Measurements from ENCODE around the gene RADIL.

The RADIL gene

DNA sequence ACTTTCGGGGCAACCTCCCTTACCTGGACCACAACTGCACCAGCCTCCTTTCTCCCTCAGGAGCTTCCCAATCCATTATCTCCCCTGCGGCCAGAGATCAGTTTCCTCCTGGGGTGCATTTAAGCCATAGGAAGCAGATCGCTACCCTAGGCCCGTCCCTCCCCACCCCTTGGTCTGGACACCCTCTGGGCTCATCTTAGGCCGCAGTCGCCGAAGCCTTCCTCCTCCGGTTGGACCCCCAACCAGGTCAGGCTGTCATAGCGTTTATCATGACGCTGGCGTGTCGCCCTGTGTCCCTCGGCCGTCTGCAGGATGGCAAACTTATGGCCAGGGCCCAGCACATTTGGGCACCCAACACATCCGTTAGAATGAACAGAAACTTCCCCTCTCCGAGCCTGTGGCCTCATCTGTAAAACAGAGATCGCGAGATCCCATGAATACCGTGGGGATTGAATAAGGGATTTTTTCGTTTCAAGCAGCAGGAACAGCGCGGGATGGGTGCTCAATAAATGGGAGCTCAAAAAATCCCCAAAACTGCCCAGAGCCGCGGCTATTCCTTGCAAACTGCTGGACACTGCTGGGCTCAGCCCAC, 108.8 kb downstream of the RADIL start:
- no peak for DNase-seq

DNA sequence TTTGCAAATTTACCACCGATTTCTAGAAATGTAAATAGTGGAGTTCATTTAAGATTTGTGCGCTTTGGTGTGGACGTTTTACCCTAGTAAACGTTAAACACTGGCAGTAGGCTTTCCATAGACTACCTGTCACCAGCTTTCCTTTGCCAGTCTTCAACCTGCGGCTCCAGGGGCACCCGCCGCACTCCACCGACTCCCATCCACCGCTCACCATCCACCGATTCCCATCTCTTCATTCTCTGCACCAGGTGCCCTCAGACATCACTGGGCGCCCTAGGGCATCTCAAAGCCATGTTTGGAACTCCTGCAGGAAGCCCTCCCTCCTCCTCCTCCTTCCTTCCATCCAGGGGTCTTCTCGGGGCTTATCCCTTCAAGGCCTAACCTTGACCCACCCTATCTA, 109.5 kb downstream of the RADIL start:
- DNase-seq, result no peak

DNA sequence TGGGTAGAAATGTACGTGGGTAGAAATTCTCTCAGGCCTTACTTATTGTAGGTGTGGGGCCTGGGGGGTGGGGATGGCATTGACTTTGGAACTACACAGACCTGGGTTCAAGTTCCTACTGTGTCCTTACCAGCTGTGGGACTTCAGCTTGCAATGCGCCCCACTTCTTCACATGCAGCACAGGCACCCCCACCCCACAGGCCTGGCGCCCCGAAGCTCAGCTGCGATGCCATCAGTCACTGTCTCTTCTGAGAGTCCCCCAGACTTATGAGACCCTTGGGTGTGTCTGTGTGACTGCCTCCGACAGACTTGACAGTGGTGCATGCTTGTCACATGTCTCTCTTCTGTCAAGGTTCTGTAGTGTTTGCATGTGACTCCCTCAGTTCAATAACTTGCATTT, 111.2 kb downstream of the RADIL start:
- no peak for DNase-seq

DNA sequence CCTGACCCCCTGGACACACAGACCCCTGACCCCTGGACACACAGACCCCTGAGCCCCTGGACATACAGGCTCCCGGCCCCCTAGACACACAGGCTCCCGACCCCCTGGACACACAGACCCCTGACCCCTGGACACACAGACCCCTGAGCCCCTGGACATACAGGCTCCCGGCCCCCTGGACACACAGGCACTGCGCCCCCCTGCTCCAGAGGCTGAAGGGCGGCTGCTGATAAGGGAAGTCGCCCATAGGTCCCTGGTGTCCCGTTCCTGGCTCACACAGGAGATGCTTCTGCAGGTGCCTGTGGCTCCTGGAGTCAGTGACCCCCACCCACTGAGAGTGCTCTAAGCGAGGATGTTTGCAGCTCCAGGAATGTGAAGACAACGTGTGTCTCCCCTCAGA, 111.8 kb downstream of the RADIL start:
- no peak for DNase-seq

DNA sequence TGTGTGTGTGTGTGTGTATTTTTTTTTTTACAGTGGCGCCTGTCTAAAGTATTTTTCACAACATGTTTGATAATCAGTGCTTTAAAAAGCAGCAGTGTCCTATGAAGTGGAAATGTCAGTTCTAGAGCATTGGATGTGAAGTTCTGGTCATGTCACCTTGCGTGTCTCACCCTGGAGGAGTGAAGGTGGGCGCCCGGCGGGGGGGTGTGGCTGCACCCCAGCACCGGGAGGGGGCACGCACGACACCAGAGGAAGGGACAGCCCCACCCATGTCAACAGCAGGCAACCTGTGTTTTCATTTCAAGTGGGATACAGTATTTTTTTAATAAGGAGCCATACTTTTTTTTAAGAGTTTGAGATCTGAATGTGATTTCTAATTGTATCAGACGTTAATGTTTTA, 112.6 kb downstream of the RADIL start:
- DNase-seq, result no peak

- no peak for DNase-seq
These were observed 113.8 kb downstream of the RADIL start for GRCh38 chr7:4769761-4770160.

DNA sequence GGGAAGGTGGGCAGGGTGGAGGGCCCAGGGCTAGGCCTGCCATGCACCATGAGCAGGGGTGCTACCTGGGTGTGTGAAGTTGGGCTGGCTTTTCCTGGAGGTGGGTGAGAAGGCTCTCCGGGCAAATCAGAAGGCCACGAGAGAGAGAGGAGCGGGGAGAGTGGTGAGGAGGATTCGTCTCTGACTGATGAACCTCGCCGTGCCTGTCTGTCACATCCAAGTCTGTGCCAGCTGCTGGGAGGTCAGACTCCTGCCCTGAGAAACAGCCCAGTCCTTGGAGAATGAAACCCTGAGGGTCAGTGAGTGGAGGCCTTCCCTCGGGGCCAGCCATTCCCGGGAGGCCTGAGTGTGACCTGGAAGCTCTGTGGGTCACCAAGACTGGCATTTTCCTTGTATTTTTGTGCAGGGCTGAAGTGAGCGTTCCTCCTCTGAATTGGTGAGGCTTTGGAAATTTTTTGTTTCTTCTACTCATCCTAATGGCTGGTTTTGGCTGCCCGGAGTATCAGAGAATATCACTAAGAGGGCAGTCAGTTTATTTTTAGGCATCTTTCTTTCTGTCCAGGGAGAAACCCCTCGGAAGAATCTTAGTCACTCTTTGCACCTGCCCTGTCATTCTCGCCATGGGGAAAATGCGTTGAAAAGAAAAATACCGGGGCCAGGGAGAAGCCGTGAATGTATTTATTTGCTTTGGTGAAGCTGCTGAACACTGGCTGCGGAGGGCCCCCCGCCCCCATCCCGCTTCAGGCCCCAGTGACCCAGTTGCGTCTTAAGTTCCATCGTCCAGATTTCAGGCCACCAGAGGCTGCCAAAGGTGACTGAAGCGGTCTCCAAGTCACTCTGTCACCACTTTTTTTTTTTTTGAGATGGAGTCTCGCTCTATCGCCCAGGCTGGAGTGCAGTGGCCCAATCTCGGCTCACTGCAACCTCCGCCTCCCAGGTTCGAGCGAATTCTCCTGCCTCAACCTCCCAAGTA, 114.6 kb downstream of the RADIL start:
- DNase-seq, result no peak

DNA sequence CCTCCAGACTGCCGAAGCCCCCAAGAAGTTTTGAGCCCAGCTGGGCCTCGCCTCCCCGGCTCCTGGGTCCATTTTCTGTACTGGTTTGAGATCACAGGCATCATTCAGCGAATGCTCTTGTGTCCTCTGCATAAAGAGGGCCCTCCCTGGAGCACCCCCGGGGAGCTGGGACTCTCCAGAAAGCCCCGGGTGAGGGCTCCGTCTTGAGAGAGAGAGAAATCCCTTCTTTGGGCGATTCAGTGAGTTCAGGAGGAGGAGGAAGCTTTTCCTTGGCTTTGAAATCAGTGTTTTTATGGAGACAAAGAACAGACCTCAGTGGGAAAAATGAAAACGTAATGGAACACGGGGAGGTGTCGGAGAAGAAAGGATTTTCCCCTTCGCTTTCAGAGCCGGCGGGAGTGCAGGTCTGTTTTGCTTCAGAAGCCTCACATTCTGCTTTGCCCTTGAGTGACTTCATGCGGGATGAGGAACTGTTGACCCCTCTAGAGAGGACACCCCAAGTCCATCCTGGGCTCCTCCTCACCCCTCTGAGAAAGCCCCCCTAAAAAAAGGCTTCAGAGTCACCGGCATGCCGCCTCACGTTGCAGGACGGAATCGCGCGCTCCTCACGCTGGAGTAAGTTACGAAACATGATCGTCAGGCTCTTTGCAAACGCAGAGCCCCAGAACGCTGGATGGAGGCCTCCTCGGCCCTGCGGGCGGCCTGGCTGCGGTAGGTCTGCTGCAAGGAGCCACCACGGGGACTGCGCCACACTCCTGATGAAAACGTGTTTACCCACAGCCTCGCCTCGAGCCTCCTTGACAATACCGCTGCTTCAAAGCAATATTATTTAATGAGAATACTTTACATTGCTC, 116.6 kb downstream of the RADIL start:
- no peak for DNase-seq

- DNase-seq, result no peak
These were observed 117.6 kb downstream of the RADIL start for GRCh38 chr7:4765776-4766490.

DNA sequence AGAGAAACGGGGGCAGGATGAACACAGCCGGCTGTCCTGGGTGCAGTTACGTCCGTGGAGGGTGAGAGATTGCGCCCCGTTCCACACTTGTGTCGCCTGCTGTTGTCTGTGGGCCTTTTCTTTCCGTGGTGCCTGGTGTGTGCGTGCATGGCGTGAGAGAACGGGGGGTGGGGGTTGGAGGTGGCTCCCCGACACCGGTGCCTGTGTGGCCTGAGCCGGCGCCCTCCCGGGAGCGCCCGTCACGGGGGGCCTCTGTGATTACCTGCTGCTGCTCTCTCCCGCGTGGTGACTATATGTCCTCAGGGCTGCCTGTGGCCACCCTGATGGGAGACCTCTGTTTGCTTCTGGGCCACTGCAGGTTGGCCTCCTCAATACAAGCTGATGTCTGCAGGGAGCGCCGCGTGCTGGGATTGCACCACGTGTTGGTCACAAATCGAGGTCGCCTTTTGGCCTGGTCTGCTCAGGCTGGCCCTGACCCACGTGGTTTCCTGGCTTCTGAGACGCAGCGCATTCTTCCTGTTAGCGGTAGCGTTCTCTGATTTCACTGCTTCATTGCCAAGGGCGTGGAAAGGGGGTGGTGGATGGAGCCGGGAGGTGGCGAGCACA, 119.0 kb downstream of the RADIL start:
- no peak for DNase-seq

- DNase-seq, result no peak
These were observed 119.7 kb downstream of the RADIL start for GRCh38 chr7:4763794-4764185.

- DNase-seq, result no peak
These were observed 120.3 kb downstream of the RADIL start for GRCh38 chr7:4763091-4763793.

DNA sequence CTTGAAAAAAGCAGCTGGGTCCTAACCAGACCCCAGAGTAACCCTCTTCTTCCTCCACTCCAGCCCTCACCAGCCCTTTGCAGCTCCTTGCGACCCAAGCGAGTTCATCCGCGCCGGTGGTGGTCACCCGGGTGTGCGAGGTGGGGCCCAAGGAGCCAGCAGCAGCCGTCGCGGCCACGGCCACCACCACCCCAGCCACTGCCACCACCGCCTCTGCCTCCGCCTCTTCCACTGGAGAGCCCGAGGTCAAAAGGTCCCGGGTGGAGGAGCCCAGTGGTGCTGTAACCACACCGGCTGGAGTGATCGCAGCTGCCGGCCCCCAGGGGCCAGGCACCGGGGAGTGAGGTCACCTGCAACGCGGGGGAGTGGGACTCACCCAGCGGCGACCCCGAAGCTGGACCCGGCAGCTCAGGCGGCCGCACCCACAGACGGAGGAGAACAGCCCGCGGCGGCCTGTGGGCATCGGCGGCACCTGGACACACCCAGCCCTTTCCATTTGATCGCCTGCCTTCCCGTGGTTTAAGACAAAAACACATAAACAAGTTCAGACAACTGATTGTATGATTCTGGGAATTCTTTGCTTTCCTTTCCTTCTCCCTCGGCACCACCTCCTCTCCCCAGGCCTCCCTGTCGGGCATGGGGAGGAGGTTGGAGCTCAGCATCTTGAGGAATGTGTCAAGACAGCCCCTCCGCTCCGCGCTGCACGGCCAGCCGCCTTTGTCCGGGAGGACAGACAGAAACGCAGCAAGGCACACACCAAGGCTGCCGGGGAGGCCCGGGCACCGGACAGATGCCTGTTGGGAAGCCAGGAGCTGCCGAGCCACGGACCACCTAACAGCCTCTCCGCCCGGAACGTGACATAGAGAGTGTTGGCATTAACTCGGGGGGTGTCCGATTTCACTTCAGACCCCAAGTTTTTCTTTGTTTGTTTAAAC, 121.1 kb downstream of the RADIL start:
- DNase-seq, result no peak

GRCh38 chr7:4760952-4761351, 122.6 kb downstream of the RADIL start:
- DNase-seq, result no peak

DNA sequence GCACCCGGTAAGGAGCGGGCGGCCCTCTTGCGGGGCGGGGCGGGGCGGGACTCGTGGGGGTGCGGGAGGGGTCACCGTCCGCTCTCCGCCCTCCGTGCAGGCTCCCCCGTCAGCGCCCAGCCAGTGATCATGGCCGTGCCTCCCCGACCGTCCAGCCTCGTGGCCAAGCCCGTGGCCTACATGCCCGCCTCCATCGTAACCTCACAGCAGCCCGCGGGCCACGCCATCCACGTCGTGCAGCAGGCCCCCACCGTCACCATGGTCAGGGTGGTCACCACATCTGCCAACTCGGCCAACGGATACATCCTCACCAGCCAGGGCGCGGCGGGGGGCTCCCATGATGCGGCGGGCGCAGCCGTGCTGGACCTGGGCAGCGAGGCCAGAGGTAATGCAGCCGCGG, 124.3 kb downstream of the RADIL start:
- DNase-seq, result no peak

DNA sequence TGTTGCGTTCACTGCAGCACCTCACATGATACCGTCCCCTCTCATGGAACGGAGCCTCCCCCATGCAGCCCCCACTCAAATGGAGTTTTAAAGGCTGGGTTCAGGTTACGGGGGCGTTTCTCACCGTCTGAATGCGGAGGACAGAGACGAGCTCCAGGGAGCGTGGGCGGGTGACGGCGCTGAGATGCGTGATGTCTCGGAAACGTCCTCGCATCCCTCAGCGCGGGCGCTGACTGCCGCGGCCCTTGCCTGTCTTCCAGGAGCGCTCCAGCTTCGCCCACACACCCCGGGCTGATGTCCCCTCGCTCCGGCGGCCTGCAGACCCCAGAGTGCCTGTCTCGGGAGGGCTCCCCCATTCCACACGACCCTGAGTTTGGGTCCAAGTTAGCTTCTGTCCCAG, 124.7 kb downstream of the RADIL start:
- no peak for DNase-seq

GRCh38 chr7:4758111-4758510, 125.4 kb downstream of the RADIL start:
- DNase-seq, result no peak

GRCh38 chr7:4755045-4755444, 128.5 kb downstream of the RADIL start:
- DNase-seq, result no peak

- no peak for DNase-seq
These were observed 129.0 kb downstream of the RADIL start for GRCh38 chr7:4754433-4755010.
